Left renal pelvis (tissue), 4 donors: ENCODE results near the gene LCN6. TPM values are rescaled to one million over a fixed set of nuclear protein-coding genes. Genes with fewer than 3 reads are reported as not detected.
"Not testable (repeated sequence)": the region's sequence is repeated elsewhere in the genome, so short reads cannot be mapped to it uniquely, and the experiment has no call there.

Source experiments
- DNase-seq, 4 donors: peaks; one replicate each; pipeline ENCODE4 v3.0.0-alpha.2; 2013; ENCODE audit warnings: low read depth in 4 of 4, low spot score in 3 of 4
- polyA plus RNA-seq, 4 donors: library from polyadenylated mRNA; unstranded; fragments of 120-200 nt; gene quantifications; one replicate each; pipeline ENCODE4 v1.2.1, GENCODE V29; 2013; ENCODE audit not compliant: insufficient read length in 4 of 4

Gene LCN6
- polyA plus RNA-seq, 4 donors = not detected

DNA sequence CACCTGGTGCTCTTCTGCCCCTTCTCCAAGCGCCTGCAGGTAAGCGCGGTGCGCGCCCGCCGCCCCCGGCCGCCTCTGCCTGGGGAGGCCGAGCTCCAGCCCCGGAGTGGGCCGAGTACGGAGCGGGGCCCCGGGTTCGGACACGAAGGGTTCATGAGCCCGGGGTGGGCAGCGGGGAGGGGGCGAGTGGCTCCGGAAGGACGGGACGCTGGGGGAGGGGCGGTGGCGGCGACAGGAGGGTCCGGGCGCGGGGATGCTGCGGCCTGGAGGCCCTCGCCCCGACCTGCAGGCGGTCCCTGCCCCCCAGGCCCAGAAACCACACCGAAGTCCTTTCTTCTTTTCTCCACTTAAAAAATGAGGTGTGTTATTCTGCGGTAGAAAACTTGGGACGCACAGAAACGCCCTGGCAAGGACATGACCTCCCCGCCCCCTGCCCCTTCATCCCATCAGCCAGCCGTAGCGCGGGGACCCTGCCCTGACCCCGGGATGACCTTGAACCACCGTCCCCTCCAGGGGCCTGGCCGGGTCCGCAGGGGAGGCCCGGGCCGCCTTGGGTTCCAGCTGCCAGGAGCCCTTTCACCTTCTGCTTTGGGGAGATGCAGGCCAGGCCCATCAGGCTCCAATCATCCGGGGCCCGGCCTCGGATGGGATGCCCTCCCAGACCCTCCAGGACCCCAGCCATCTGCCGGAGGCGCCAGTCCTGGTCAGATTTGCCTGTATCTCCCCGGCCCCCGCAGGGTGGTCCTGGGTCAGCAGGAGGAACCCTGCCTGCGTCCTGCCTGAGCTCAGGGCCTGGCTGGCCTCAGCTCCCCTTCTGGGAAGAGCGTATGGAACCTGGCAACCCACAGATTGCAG is 35.4 kb downstream of the LCN6 start:
- DNase-seq = no peak

DNA sequence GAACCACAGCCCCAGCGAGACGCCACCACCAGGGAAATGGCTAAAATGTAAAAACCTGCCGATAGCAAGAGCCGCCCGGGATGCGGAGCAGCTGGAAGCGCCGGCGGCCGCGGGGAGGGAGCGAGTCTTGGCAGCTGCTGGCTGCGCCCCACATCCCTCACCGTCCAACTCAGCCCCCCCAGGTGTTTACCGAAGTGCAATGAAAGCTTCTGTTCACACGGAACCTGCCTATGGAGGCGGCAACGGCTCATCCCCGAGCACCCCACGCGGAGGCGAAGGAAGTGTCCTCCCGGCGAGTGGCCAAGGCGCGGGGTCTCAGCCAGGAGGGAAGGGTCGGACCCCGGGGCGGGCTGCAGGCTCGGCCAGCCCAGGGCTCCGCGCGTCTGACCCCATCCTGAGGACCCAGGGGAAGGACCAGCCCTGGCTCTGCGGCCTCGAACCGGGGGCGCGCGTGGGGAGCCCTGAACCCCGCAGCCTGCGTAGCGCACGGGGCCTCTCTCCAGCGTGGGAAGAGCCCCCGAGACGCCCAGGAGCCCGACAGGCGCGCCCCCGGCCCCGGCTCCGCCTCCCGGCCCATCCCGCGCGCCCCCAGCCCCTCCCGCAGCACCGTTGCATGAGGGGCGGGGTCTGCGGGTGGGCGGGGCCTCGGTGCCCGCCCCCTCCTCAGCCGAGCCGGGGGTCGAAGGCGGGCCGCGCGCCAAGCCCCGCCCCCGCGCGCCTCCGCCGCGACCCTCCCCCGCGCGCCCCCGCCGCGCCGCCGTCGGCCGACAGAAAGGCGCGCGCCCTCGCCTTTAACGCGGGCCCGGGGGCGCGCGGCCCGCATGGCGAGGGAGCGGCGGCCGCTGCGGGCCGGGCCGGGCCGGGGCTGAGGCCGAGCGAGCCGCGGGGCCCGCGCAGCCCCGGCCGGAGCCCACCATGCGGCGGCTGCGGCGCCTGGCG is 36.3 kb downstream of the LCN6 start, which contains the start of gene DIPK1B:
TSS of gene DIPK1B (plus strand) at position 822 of the 939 bp plus-strand sequence. CDS start at position 916, 94 bp downstream.
- no peak for DNase-seq

DNA sequence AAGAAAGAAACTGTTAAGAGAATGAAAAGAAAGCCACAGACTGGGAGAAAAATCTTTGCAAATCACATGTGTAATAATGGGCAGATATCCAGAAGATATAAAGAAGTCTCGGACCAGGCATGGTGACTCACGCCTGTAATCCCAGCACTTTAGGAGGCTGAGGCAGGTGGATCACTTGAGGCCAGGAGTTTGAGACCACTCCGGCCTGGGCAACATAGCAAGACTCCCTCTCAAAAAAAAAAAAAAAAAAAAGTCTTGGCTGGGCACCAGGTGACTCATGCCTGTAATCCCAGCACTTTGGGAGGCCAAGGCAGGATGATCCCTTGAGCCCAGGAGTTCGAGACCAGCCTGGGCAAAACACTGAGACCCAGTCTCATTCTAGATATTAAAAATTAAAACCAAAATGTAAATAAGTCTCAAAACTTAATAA is 37.1 kb downstream of the LCN6 start:
- not testable (repeated sequence) for DNase-seq

DNA sequence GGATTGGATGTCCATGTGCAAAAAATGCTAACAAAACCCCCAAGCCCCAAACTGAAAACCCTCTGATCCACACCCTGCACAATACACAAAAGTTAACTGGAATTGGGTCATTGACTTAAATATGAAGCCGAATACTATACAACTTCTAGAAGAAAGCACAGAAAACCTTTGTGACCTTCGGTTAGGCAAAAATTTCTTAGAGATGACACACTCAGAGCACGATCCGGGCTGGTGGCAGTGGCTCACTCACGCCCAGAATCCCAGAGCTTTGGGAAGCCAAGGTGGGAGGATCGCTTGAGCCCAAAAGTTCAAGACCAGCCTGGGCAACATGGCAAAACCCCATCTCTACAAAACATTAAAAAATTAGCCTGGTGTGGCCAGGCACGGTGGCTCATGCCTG is 37.8 kb downstream of the LCN6 start:
- DNase-seq = no peak

DNA sequence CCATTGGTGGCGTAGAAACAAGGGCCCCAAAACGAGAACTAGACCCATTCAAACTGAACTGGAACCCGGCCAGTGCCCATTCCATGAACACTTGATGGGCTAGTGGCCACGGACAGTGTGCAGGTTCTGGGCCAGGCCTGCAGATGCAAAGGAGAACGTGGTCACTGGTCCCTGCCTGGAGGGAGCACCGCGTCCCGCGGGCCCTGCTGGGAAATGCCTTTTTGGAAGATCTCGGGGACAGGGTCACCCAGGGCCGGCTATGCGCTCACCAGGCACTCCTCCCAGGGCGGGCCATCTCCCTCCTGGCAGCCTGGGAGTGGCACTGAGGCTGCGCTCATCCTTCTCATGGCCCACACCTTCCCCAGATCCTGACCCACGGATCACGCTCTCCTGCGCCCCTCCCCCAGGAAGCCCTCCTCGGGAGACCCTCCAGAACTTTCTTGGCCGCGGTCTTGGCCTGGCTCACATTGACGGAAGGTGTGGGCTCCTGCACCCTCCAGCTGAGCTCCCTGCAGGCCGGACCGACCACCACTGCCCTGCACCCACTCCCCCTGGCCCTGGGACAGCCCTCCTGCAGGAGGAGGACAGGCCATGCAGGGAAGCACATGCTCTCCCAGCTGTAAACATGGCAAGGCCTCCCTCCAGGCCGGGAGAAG is 38.7 kb downstream of the LCN6 start:
- no peak for DNase-seq

DNA sequence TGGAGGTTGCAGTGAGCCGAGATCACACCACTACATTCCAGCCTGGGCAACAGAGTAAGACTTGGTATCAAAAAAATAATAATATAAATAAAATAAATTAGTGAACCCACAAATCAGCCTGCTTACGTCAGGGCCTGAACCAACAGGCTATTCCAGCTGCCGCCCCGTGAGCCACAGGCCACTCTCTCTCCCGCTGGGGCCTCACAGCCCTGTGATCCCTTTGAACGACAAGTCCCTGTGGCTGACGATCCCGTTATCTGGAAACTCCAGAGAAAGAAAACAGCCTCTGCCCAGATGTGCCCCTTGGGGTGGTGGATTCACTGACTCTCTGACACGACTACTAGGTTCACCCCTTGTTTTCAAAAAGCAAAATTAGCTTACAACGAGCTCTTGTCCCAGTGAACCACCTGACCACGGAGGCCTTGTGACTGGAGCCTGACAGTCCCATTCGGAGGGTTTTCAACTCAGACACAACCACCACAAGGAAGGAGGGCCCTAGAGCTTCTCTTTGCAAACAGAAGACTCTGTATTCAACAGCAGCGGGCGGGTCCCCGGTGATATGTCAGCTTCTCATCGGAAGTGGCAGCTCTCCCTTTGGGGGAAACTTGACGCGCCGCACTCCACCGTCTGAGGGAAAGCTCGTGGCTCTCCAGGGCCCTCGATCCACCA is 40.3 kb downstream of the LCN6 start:
- DNase-seq = no peak

DNA sequence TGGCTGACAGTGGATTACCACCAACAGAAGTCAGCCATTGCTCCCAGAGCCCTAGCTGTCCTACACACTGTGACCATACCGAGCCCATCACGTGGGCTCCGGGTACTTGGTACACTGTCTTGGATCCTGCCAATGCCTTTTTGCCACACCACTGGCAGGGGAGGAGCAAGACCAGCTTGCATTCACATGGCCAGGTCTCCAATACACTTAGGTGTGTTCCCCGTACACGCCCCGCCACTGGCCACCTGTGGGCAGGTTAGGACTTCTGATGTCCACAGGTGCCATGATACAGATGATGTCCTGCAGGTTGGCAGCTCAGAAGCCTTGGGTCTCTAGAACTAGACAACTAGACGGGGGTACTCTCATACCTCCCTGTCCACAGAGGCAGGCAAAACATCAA is 41.3 kb downstream of the LCN6 start:
- DNase-seq = no peak

DNA sequence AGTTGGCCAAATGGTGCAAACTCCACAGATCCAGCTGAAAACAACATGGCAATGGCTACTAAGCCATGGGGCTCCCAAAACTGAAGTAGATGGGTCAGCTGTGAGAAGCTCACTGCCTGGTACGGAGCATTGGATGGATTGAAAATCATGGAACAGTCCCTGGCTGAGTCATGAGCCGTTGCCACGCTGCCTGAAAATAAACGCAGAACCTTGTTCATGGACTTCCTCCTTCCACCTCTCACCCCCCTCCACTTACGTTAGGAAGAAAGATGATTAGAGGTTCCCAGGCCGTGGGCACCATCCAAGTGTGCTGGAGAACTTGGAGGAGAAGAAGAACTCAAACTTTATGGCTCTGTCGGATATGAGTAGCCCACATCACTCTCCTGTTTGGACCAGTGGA is 42.8 kb downstream of the LCN6 start:
- DNase-seq = no peak

DNA sequence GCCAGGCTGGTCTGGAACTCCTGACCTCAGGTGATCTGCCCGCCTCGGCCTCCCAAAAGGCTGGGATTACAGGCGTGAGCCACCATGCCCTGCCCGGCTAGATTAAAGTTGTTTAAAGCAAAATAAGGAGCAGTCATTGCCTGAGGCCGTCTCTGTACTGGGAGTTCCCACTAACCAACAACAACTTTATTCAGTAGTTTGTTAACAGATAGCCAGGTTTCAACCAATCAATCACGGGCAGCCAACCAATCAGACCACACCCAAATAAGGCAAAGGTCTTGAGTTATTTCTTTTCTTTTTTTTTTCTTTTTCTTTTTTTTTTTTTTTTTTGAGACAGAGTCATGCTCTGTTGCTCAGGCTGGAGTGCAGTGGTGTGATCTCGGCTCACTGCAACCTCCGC is 43.6 kb downstream of the LCN6 start:
- DNase-seq = not testable (repeated sequence)

DNA sequence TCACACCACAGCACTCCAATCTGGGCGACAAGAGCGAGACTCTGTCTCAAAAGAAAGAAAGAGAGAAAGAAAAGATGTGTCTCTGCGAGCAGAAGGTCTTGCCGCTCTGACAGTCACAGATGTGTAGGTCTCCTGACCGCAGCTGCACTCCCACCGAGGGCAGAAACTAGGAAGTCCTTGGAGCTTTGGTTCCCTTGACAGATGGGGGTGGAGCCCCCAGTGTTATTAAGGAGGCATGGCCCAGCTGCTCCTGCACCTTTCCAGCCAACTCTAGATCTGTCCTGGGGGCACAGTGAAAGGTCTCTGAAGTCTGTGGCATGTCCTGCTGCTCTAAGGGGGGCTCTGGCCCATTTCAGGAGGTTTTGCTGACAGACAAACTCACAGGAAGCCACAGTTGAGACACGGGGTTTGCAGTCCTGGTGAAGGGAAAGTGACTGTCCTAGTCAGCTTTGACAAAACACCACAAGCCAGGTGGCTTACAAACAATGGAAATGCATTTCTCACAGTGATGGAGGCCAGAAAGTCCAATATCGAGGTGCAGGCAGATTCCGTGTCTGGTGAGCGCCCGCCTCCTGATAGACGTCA is 45.0 kb downstream of the LCN6 start:
- DNase-seq = no peak

DNA sequence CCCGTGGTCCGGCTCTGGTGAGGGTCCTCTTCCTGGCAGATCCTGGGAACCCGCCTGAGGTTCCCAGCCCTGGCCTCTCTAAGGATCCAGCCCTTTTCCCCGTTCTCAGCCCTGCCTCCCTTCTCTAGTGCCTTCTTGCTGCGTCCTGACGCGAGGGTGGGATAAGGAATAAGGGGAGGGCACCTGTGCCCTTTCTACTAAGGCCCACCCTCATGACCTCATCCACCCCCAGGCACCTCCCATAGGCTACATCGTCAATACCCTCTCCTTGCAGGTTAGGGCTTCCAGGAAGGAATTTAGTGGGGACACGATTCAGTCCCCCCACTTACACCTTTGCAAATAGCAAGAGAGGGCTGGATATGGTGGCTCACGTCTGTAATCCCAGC is 46.7 kb downstream of the LCN6 start:
- no peak for DNase-seq

DNA sequence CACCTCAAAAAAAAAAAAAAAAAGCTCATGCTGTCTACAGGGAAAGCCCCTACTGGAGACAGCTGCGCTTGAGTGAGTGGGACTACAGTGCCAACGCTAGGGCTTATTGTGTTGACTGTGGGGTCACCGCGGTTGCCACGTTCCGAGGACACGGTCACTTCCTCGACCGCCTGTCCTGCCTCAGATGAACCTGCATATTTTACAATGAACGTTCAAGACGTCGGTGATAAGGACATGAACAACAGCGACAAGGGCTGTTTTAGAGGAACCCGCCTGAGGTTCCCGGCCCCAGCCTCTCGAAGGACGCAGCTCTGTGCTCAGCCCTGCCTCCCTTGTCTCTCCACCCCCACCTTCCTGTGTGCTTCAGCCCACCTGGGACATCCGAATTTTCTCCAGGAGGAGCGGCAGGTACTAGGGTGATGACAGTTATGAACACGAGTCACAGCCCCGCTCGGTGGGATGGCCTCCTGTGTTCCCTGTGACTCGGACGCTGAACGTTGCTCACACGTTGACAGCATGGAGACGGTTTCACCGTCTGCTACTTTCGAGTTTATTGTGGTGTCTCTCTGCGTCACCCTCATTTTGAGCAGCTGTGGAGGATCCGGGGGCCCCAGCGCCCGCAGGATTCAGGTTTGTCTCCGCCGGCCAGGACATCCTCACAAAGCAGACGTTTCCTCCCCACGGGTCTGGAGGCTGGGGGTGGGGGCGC is 47.2 kb downstream of the LCN6 start:
- DNase-seq = no peak

DNA sequence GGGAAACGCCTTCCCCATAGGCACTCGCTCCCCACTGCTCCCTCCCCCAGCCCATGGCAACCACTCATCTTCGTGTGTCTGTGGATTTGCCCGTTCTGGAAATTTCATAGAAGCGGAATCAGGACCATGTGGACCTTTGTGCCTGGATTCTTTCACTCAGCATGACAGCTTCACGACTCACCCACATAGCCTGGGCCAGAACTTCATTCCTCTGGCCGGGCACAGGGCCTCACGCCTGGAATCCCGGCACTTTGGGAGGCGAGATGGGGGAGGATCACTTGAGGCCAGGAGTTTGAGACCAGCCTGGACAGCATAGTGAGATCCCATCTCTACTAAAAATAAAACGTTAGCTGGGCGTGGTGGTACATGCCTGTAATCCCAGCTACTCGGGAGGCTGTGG is 48.0 kb downstream of the LCN6 start:
- DNase-seq = no peak

DNA sequence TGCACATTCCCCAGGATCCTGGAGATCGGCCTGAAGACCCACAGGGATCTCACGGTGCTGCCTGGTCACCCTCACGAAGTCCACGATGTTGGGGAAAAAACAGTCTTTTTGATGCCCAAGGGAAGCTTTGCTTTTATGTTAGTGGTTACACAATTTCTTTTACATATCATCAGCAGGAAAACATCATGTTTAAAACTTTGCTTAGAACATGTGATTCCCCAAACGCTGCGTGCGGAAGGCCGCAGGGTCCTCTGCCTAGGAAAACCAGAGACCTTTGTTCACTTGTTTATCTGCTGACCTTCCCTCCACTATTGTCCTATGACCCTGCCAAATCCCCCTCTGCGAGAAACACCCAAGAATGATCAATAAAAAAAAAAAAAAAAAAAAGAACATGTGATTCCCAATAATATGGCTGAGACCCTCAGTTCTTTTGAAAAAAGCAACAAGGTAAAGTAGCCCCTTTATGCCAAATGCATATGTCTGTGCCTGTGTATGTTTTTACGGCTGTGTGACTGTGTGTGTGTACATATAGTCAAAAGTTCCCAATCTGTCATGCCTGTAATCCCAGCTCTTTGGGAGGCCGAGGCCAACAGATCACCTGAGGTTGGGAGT is 49.6 kb downstream of the LCN6 start:
- no peak for DNase-seq

DNA sequence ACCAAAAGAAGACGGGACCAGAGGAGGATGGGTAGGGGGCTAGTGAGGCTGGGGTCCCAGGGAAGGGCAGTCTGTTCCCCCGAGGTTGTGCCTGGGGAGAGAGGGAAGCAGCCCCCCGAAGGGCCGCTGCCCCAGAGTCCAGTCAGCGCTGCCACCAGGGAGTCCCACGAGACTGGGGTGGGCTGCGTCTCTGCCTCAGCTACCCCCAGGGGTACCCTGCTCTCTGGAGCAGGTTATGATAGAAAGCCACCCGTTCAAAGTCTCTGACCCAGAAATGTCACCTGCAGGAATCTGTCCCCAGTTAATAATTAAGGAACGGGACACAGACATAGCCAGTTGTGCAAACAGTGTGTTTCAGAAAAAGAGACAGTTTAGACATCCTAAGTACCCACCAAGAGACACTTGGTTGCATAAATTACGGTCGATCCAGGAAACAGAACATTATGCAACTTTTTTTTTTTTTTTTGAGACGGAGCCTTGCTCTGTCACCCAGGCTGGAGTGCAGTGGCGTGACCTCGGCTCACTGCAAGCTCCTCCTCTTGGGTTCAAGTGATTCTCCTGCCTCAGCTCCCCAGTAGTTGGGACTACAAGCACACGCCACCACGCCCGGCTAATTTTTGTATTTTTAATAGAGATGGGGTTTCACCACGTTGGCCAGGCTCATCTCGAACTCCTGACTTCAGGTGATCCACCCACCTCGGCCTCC is 50.4 kb downstream of the LCN6 start:
- no peak for DNase-seq

DNA sequence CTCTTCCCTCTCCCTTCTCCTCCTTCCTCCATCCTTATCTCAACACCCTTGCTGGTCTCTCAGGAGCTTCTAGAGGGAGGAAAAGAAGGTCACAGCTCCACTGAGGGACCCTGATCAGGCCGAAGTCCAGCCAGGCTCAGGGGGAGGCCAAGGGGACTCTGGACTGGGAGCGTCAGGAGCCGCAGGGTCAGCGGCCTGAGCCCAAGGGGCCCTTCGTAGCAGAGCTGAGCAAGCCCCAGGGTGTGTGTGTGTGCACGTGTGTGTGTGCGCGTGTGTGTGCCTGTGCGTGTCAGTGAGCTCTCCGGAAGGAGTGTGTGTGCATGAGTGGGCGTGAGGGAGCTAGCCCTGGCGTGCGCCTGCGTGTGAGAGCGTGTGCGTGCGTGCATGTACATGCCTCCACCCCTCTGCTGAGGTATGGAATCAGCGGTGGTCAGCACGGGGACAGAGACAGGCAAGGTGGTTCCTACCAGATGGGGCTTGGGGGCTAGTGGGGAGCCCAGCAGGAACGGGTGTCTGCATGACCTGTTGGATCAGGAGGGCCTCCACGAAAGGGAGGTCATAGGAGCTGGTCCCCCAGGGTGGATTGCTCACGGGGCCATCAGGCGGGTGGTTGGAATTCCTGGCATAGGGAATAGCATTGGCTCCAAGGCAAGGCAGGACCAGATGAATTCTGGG is 51.0 kb downstream of the LCN6 start:
- DNase-seq = no peak

DNA sequence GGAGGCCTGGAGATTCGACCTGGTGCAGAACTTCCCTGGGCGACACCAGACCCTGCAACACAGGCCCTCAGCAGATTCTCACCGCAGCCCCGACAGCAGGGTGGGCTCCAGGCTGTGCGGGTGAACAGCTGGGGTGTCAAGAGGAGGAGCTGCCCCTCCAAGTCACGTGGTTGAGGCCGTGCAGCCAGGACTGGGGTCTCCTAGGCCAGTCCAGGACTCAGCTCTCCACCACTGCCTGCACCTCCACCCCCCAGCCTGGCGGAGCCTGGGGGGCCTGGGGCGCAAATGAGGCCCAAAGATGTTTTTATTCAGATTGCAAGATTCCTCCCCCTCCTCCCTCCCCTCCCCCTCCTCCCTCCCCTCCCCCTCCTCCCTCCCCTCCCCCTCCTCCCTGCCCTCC is 51.8 kb downstream of the LCN6 start:
- DNase-seq = no peak

DNA sequence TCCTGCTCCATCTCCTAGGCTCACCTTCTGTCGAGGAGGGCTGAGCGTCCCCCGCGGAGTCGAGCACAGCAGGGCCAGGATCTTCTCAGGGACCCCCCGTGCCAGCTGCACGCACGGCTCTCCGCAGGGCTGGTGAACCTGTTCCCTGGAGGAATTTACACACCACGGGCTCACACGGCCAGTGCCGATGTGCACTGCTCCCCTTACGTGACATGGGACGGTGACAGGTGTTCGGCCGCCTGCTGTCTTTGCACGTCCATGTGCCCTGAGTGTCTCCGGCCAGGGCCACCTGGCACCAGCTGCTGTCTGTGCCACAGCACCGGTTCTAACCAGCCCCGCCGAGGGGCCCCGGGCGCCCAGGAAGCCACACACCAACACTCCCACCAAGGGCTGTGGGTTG is 52.4 kb downstream of the LCN6 start:
- DNase-seq = no peak
